Ishikawa (cell line): Measurements from ENCODE around the gene ABR.

ENCODE experiments used
- CEBPB ChIP-seq: IDR thresholded peaks from 2 replicates; pipeline ENCODE4 v1.6.1; 2012
- CREB1 ChIP-seq: IDR thresholded peaks from 2 replicates; pipeline ENCODE4 v1.6.1; 2012; ENCODE audit warnings: low read depth
- EGR1 ChIP-seq: IDR thresholded peaks from 2 replicates; pipeline ENCODE4 v1.6.1; 2012
- EP300 ChIP-seq: IDR thresholded peaks from 2 replicates; pipeline ENCODE4 v1.6.1; 2012; ENCODE audit warnings: borderline replicate concordance
- FOXM1 ChIP-seq: IDR thresholded peaks from 2 replicates; pipeline ENCODE4 v1.6.1; 2012; ENCODE audit warnings: low read depth, borderline replicate concordance
- MAX ChIP-seq: IDR thresholded peaks from 2 replicates; pipeline ENCODE4 v1.6.1; 2012
- NFIC ChIP-seq: IDR thresholded peaks from 2 replicates; pipeline ENCODE4 v1.6.1; 2012
- RAD21 ChIP-seq: IDR thresholded peaks from 2 replicates; pipeline ENCODE4 v1.6.1; 2012; ENCODE audit warnings: low read depth
- REST ChIP-seq: IDR thresholded peaks from 2 replicates; pipeline ENCODE4 v1.6.1; 2012; ENCODE audit warnings: low read depth, mild to moderate bottlenecking
- TAF1 ChIP-seq: IDR thresholded peaks from 2 replicates; pipeline ENCODE4 v1.6.1; 2012; ENCODE audit warnings: low read depth, mild to moderate bottlenecking
- TCF12 ChIP-seq: IDR thresholded peaks from 2 replicates; pipeline ENCODE4 v1.6.1; 2012; ENCODE audit warnings: low read depth
- TEAD4 ChIP-seq: IDR thresholded peaks from 2 replicates; pipeline ENCODE4 v1.6.1; 2012
- YY1 ChIP-seq: IDR thresholded peaks from 2 replicates; pipeline ENCODE4 v1.6.1; 2012; ENCODE audit warnings: low read depth
- ZBTB7A ChIP-seq: IDR thresholded peaks from 2 replicates; pipeline ENCODE4 v1.6.1; 2012; ENCODE audit warnings: low read depth
- TF ChIP-seq, protein P1 (sequence below): IDR thresholded peaks from 2 replicates; pipeline ENCODE4 v1.6.1; 2012

Gene ABR

GRCh38 chr17:1050246-1050995 is 129.4 kb downstream of the ABR start:
- TF ChIP-seq TAF1 (no peak), REST (no peak), TCF12 (no peak), FOXM1 (no peak), MAX (no peak), NFIC (no peak), ZBTB7A (no peak), TEAD4 (no peak), YY1 (no peak)
- TF ChIP-seq, protein P1, sequence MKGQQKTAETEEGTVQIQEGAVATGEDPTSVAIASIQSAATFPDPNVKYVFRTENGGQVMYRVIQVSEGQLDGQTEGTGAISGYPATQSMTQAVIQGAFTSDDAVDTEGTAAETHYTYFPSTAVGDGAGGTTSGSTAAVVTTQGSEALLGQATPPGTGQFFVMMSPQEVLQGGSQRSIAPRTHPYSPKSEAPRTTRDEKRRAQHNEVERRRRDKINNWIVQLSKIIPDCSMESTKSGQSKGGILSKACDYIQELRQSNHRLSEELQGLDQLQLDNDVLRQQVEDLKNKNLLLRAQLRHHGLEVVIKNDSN: no peak

GRCh38 chr17:1049446-1050225 is 130.1 kb downstream of the ABR start:
- TF ChIP-seq NFIC (no peak), FOXM1 (no peak), ZBTB7A (no peak), YY1 (no peak), TAF1 (no peak)

DNA sequence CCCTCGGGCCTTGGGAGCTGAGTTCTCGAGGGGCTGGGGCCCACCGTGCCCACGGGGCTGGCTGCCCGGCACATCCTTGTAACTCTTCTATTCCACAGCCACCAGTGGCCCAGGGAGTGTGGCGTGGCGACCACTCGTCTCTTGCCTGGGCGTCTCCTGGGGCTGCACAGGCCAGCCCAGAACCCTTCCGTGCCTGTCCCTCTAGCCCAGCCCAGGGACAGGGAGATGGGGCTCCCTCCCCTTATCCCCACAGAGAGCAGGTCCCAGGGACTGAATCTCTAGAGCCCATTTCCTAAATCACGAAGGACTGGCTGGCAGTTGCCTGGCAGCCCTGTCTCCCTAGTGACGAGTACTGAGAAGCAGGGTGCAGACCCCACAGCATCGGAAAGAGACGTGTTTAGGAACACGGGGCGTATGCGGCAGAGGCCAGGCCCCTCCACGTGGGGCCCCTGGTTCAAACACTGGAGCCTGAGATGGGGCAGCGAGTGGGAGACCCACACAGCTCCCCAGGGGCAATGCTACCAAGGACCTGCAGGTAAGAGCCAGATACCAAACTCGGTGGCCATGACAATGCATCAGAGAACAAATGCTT is 131.8 kb downstream of the ABR start:
- TF ChIP-seq YY1: no peak

GRCh38 chr17:1047177-1047878 is 132.5 kb downstream of the ABR start:
- TF ChIP-seq NFIC (no peak), EGR1 (no peak), EP300 (no peak), TAF1 (no peak), MAX (no peak), CREB1 (no peak), TCF12 (no peak), FOXM1 (no peak), ZBTB7A (no peak), TEAD4 (no peak), REST (no peak), CEBPB (no peak), RAD21 (no peak), YY1 (no peak)
- TF ChIP-seq, protein P1: no peak

GRCh38 chr17:1045456-1045855 is 134.3 kb downstream of the ABR start:
- TF ChIP-seq EP300 (no peak), YY1 (no peak), ZBTB7A (no peak), TEAD4 (no peak), NFIC (no peak), TAF1 (no peak), REST (no peak), RAD21 (no peak), MAX (no peak), TCF12 (no peak), CREB1 (no peak)
- TF ChIP-seq, protein P1: no peak
